Colonic mucosa (tissue), 4 donors: ENCODE data around the gene APOL4. TPM values are rescaled to one million over a fixed set of nuclear protein-coding genes. Genes with fewer than 3 reads are reported as not detected.

Experiments used
- DNase-seq: peaks from one replicate; pipeline ENCODE4 v3.0.0-alpha.2; 2020
- H3K27ac ChIP-seq: fragments of 200-600 bp; one replicate; pipeline ENCODE4 v1.8.0; 2021
- H3K27me3 ChIP-seq: fragments of 200-600 bp; one replicate; pipeline ENCODE4 v1.8.0; 2021
- H3K36me3 ChIP-seq: fragments of 200-600 bp; one replicate; pipeline ENCODE4 v1.8.0; 2021
- H3K4me1 ChIP-seq: fragments of 200-600 bp; one replicate; pipeline ENCODE4 v1.8.0; 2021; ENCODE audit warnings: mild to moderate bottlenecking
- H3K4me3 ChIP-seq: fragments of 200-600 bp; one replicate; pipeline ENCODE4 v1.8.0; 2021
- H3K9ac ChIP-seq, 2 donors: one replicate each; pipeline ENCODE4 v1.7.0; 2013; ENCODE audit warnings: control low read depth in 2 of 2, low read depth in 2 of 2, low read length in 2 of 2
- H3K9me3 ChIP-seq: fragments of 200-600 bp; one replicate; pipeline ENCODE4 v1.8.0; 2021
- CTCF ChIP-seq: fragments of 200-600 bp; IDR thresholded peaks from one replicate; pipeline ENCODE4 v1.8.0; 2022; ENCODE audit warnings: antibody characterized with exemption, mild to moderate bottlenecking
- intact Hi-C: fragments of 100-400 bp; cut with DNase I; formaldehyde crosslinking; loops from one replicate; pipeline ENCODE4 v1.14.1; 2022
- total RNA-seq, 2 donors: library from RNA; stranded (reverse); fragmentation: NEBNext Ultra II Directional in 1 of 2; extraction: Animal tissue kit (Norgen Biotek cat#: 25700) in 1 of 2; gene quantifications; one replicate each; pipeline ENCODE4 v1.2.1, GENCODE V29; 2021
- donor health status: healthy.
- donor health status: DM: no; HTN: no; CAD: no.
- donor health status: DM: no; HTN: no; CAD: no.

The APOL4 gene
- total RNA-seq, 2 donors from 2014 or later: 1.9 to 2.3 TPM

DNA sequence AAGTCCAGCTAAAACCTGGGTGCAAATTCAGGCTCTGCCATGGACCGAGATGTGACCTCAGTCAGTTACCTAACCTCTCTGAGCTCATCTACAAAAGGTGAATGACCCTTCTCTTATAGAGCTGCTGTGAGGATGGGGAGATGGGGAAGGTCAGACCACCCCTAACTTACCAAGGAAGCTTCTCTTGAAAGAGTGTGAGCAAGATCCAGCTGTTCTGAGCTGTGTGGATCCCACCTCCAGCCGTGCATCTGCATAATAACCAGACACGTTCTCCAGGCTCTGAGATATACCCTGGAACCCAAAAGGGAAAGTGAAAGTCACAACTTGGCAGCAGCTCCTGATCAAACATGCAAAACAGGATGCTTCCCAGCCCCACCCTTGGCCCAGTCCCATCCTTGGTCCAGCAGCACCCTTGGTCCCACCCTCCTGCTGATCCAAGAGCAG is 41.1 kb downstream of the APOL4 start, which contains the start of gene APOL3:
Gene APOL3, minus strand, starts transcription at position 257 of the 444 bp plus-strand sequence. CDS start 11,700 bp downstream, outside the sequence.
- H3K9ac ChIP-seq: peak within 1 kb of the TSS; percentile 52 to 82

GRCh38 chr22:36156515-36157419 is 44.8 kb downstream of the APOL4 start:
- Histone ChIP-seq H3K27me3 (no peaks in the 10 kb centered on the region), H3K4me1 (peaks cover 5% of the 10 kb centered on the region), H3K36me3 (no peaks in the 10 kb centered on the region), H3K9ac (peak overlapping the region; percentile 71 to 81), H3K9me3 (no peaks in the 10 kb centered on the region), H3K27ac (peak overlapping the region; percentile 74), H3K4me3 (peak overlapping the region; percentile 26)
- intact Hi-C loops: no loop called here
- DNase-seq: peak; percentile 68
- no peak for TF ChIP-seq CTCF

More for the DNA sequence above, 41.1 kb downstream of the APOL4 start, which contains the start of gene APOL3:
- H3K36me3 ChIP-seq: no peaks in the 10 kb centered on the region
- intact Hi-C loops: no loop called here
- no peaks in the 10 kb centered on the region for H3K9me3 ChIP-seq
- peak within 1 kb of the TSS; percentile 79 for H3K27ac ChIP-seq
- no peak for TF ChIP-seq CTCF
- peak; percentile 82 for DNase-seq
- peak within 1 kb of the TSS; percentile 34 for H3K4me3 ChIP-seq
- no peaks in the 10 kb centered on the region for H3K27me3 ChIP-seq
- H3K4me1 ChIP-seq: no peaks in the 10 kb centered on the region

DNA sequence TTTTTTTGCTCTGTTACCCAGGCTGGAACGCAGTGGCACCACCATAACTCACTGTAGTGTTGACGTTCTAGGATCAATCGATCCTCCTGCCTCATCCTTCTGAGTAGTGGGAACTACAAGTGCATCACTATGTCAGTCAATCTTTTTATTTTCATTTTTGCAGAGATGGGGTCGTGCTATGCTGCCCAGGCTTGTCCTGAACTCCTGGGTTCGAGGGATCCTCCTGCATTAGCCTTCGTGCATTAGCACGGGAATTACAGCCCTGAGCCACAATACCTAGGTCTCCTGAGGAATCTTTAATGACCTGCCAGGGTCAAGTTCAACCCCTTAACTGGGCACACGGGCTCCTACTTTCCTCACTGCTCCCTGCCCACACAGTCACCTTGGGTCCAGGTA is 45.5 kb downstream of the APOL4 start:
- intact Hi-C loops: no loop called here
- Histone ChIP-seq H3K36me3 (no peaks in the 10 kb centered on the region), H3K27me3 (no peaks in the 10 kb centered on the region), H3K4me3 (peak overlapping the region; percentile 26), H3K9me3 (no peaks in the 10 kb centered on the region), H3K27ac (peak overlapping the region; percentile 74), H3K4me1 (peaks cover 5% of the 10 kb centered on the region), H3K9ac (peak overlapping the region; percentile 71 to 81)
- TF ChIP-seq CTCF: no peak
- DNase-seq: no peak

DNA sequence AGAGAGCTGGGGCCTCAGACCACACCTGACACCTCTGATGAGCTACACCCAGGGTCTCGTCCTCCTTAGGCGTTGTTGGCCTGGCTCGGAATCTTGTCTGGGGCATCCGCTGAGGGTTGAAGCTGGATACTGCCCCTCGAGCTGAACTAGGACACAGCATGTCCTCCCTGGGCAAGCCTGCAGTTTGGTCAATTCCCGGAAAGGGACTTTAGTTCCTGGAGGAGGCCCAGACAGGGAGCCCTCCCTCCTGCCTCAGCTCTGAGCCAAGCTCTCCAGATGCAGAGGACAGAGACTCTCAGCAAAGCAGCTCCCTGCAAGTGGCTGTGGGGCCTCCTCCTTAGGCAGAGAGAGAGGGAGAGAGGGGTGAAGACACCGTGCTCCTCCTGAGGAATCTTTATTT is 45.9 kb downstream of the APOL4 start:
- H3K27me3 ChIP-seq: no peaks in the 10 kb centered on the region
- peak overlapping the region in 1 of 2 donors; percentile 71 for H3K9ac ChIP-seq
- peak; percentile 60 for DNase-seq
- H3K4me1 ChIP-seq: peaks cover 5% of the 10 kb centered on the region
- TF ChIP-seq CTCF: no peak
- intact Hi-C loops: no loop called here
- no peaks in the 10 kb centered on the region for H3K9me3 ChIP-seq
- peak overlapping the region; percentile 74 for H3K27ac ChIP-seq
- H3K4me3 ChIP-seq: no peak overlapping the region
- no peaks in the 10 kb centered on the region for H3K36me3 ChIP-seq

DNA sequence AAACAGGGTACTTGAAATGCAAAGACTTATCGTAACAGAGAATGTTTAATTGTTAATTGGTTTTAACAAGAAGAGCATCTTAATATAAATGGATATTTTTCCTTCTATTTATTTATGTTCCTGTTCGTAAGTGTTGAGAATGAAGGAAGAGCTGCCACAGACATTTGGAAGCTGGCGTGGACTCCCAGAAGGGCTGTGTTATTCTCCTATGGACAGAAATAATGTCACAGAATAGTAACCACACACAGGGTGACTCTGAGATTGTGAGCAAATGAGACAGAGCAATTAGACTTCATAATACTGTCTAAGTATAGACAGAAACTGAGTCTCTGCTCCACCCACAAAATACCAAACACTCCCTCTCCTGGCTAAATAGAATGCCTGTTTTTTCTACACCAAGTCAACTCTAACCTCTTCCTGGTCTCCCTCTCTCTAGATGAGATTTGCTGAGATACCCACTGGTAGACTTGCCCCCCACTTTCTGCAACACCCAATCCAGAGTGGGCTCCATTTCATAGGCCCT is 47.1 kb downstream of the APOL4 start:
- Histone ChIP-seq H3K4me1 (peaks cover 5% of the 10 kb centered on the region), H3K4me3 (no peak overlapping the region)
- no peak for TF ChIP-seq CTCF

More for the DNA sequence above, 47.1 kb downstream of the APOL4 start:
- no peaks in the 10 kb centered on the region for H3K9me3 ChIP-seq
- no peak overlapping the region for H3K9ac ChIP-seq
- peak overlapping the region; percentile 74 for H3K27ac ChIP-seq
- intact Hi-C loops: no loop called here
- no peaks in the 10 kb centered on the region for H3K27me3 ChIP-seq
- no peak for DNase-seq
- H3K36me3 ChIP-seq: no peaks in the 10 kb centered on the region
